Activated B cell treated with CpG ODN at 0.5 μM for 24 hours (primary cell): Measurements from ENCODE around the gene SDR42E2. TPM values are rescaled to one million over a fixed set of nuclear protein-coding genes. Genes with fewer than 3 reads are reported as not detected.

ENCODE experiments used
- ATAC-seq: fragments of 200-7000 bp; cut with Tn5 transposase; one replicate; pipeline ENCODE4 v1.10.0; 2021; ENCODE audit warnings: low read depth, mild to moderate bottlenecking, moderate library complexity
- CTCF ChIA-PET: fragments of 350-600 bp; sonication (Branson Sonifier 250); formaldehyde crosslinking; loops from one replicate; lab custom pipeline; 2021; ENCODE audit warnings: antibody characterized with exemption; lab: Charles Lee
- POLR2A ChIA-PET: fragments of 350-600 bp; sonication (Branson Sonifier 250); formaldehyde crosslinking; loops from one replicate; lab custom pipeline; 2021; ENCODE audit warnings: antibody characterized with exemption; lab: Charles Lee
- DNase-seq: peaks from one replicate; pipeline ENCODE4 v3.0.0; 2022
- H3K27ac Mint-ChIP-seq: one replicate; pipeline ENCODE4 v1.8.0; 2020; ENCODE audit warnings: mixed read lengths
- H3K27me3 Mint-ChIP-seq: one replicate; pipeline ENCODE4 v1.8.0; 2021; ENCODE audit warnings: mixed read lengths
- H3K36me3 Mint-ChIP-seq: one replicate; pipeline ENCODE4 v1.8.0; 2021; ENCODE audit warnings: low read depth, mixed read lengths
- H3K4me1 Mint-ChIP-seq: one replicate; pipeline ENCODE4 v1.8.0; 2021; ENCODE audit warnings: mixed read lengths
- H3K4me3 Mint-ChIP-seq: one replicate; pipeline ENCODE4 v1.8.0; 2020; ENCODE audit warnings: mild to moderate bottlenecking, mixed read lengths
- H3K9me3 Mint-ChIP-seq: one replicate; pipeline ENCODE4 v1.8.0; 2020; ENCODE audit warnings: mixed read lengths
- CTCF ChIP-seq: fragments of 200-600 bp; IDR thresholded peaks from one replicate; pipeline ENCODE4 v1.8.0; 2022; ENCODE audit warnings: antibody characterized with exemption, mild to moderate bottlenecking
- intact Hi-C: fragments of 100-400 bp; cut with micrococcal nuclease; formaldehyde crosslinking; loops from one replicate; pipeline ENCODE4 v1.15.1; 2024
- total RNA-seq: library from RNA; stranded (reverse); gene quantifications from 2 replicates; pipeline ENCODE4 v1.2.3, GENCODE V29; 2022

Gene SDR42E2
- total RNA-seq, 1 donor from 2014 or later = 0.18 TPM

GRCh38 chr16:22181843-22182242 lies 19.5 kb downstream of the SDR42E2 start:
- H3K9me3 Mint-ChIP-seq = no peaks in the 10 kb centered on the region
- no peaks in the 10 kb centered on the region for H3K27me3 Mint-ChIP-seq
- H3K27ac Mint-ChIP-seq = no peak overlapping the region
- POLR2A ChIA-PET = no interaction called here
- H3K4me3 Mint-ChIP-seq = no peak overlapping the region
- no peak for DNase-seq
- H3K36me3 Mint-ChIP-seq = peaks cover 2% of the 10 kb centered on the region
- intact Hi-C loops = no loop called here
- no peak for ATAC-seq
- CTCF ChIA-PET = no interaction called here
- peaks cover 3% of the 10 kb centered on the region for H3K4me1 Mint-ChIP-seq
- no peak for TF ChIP-seq CTCF

GRCh38 chr16:22183335-22183734 lies 21.0 kb downstream of the SDR42E2 start:
- POLR2A ChIA-PET = no interaction called here
- H3K9me3 Mint-ChIP-seq = no peaks in the 10 kb centered on the region
- no peak for TF ChIP-seq CTCF
- peaks cover 2% of the 10 kb centered on the region for H3K36me3 Mint-ChIP-seq
- no peaks in the 10 kb centered on the region for H3K27me3 Mint-ChIP-seq
- intact Hi-C loops = no loop called here
- H3K27ac Mint-ChIP-seq = no peak overlapping the region
- H3K4me1 Mint-ChIP-seq = peaks cover 9% of the 10 kb centered on the region
- CTCF ChIA-PET = no interaction called here
- no peak for ATAC-seq
- no peak overlapping the region for H3K4me3 Mint-ChIP-seq
- no peak for DNase-seq

- no peaks in the 10 kb centered on the region for H3K9me3 Mint-ChIP-seq
- peaks cover 16% of the 10 kb centered on the region for H3K4me1 Mint-ChIP-seq
- H3K4me3 Mint-ChIP-seq = no peak overlapping the region
- POLR2A ChIA-PET = no interaction called here
- peaks cover 2% of the 10 kb centered on the region for H3K36me3 Mint-ChIP-seq
- CTCF ChIA-PET = interaction anchor here (0.6 to 1.1 kb wide), 2 partner anchors 89 to 113 kb away, joined by 3 read pairs; partner anchors contain the start of gene POLR3E
- ATAC-seq (peak; percentile 63), DNase-seq (no peak)
- intact Hi-C loops = loop anchor here (1.0 kb wide), 1 partner anchor 113 kb away; the partner anchor contains the start of gene POLR3E
- H3K27me3 Mint-ChIP-seq = no peaks in the 10 kb centered on the region
- TF ChIP-seq CTCF = no peak
- no peak overlapping the region for H3K27ac Mint-ChIP-seq
Measured at GRCh38 chr16:22183901-22184614, 21.8 kb downstream of the SDR42E2 start.

- H3K27me3 Mint-ChIP-seq = no peaks in the 10 kb centered on the region
- peaks cover 21% of the 10 kb centered on the region for H3K4me1 Mint-ChIP-seq
- DNase-seq (no peak), ATAC-seq (no peak)
- intact Hi-C loops = loop anchor here (1.0 kb wide), 1 partner anchor 113 kb away; the partner anchor contains the start of gene POLR3E
- no peak for TF ChIP-seq CTCF
- H3K36me3 Mint-ChIP-seq = peaks cover 3% of the 10 kb centered on the region
- ChIA-PET CTCF (interaction anchor here (0.6 to 1.1 kb wide), 2 partner anchors 88 to 112 kb away, joined by 3 read pairs; partner anchors contain the start of gene POLR3E), POLR2A (interaction anchor here (0.5 kb wide), 1 partner anchor 175 kb away, joined by 5 read pairs; no protein-coding TSS in a partner anchor)
- H3K27ac Mint-ChIP-seq = no peak overlapping the region
- H3K4me3 Mint-ChIP-seq = no peak overlapping the region
- H3K9me3 Mint-ChIP-seq = no peaks in the 10 kb centered on the region
Measured at GRCh38 chr16:22184615-22184968, 22.3 kb downstream of the SDR42E2 start.

- H3K27ac Mint-ChIP-seq = no peak overlapping the region
- intact Hi-C loops = loop anchor here (5.0 kb wide), 1 partner anchor 479 kb away; no protein-coding TSS in a partner anchor
- DNase-seq = no peak
- ChIA-PET CTCF (interaction anchor here (1.0 to 4.1 kb wide), 2 partner anchors 109 to 159 kb away, joined by 3 to 60 read pairs; no protein-coding TSS in a partner anchor), POLR2A (no interaction called here)
- H3K36me3 Mint-ChIP-seq = peaks cover 5% of the 10 kb centered on the region
- TF ChIP-seq CTCF = no peak
- ATAC-seq = no peak
- H3K9me3 Mint-ChIP-seq = no peaks in the 10 kb centered on the region
- no peaks in the 10 kb centered on the region for H3K27me3 Mint-ChIP-seq
- H3K4me1 Mint-ChIP-seq = peaks cover 36% of the 10 kb centered on the region
- H3K4me3 Mint-ChIP-seq = no peak overlapping the region
Measured at GRCh38 chr16:22186517-22186916, 24.2 kb downstream of the SDR42E2 start.
